EH (cell line): ENCODE measurements around the gene DRAXIN.

Source experiments
- DNase-seq: peaks from one replicate; pipeline ENCODE4 v3.0.0-alpha.2; 2015; ENCODE audit warnings: low read depth

Gene DRAXIN

GRCh38 chr1:11712285-11712684, 20.8 kb downstream of the DRAXIN start:
- no peak for DNase-seq

GRCh38 chr1:11713095-11713494, 21.6 kb downstream of the DRAXIN start:
- DNase-seq, result no peak

GRCh38 chr1:11714831-11715575, 23.5 kb downstream of the DRAXIN start:
- DNase-seq, result no peak

- peak; percentile 61 for DNase-seq
These were observed 28.0 kb downstream of the DRAXIN start for GRCh38 chr1:11719313-11720032.

- DNase-seq, result no peak
These were observed 28.5 kb downstream of the DRAXIN start for GRCh38 chr1:11720033-11720376.

- DNase-seq, result no peak
These were observed 29.0 kb downstream of the DRAXIN start for GRCh38 chr1:11720525-11720924.

- DNase-seq, result no peak
These were observed 29.8 kb downstream of the DRAXIN start for GRCh38 chr1:11721311-11721710.

GRCh38 chr1:11722538-11722937, 31.0 kb downstream of the DRAXIN start:
- DNase-seq, result no peak

- no peak for DNase-seq
These were observed 34.1 kb downstream of the DRAXIN start for GRCh38 chr1:11725616-11726015.

- no peak for DNase-seq
These were observed 35.6 kb downstream of the DRAXIN start for GRCh38 chr1:11727119-11727518.

GRCh38 chr1:11728126-11728806, 36.8 kb downstream of the DRAXIN start:
- no peak for DNase-seq

- DNase-seq, result no peak
These were observed 37.6 kb downstream of the DRAXIN start for GRCh38 chr1:11729155-11729497.

GRCh38 chr1:11729498-11730428, 38.3 kb downstream of the DRAXIN start:
- DNase-seq, result no peak

- DNase-seq, result peak; percentile 69
These were observed 39.0 kb downstream of the DRAXIN start for GRCh38 chr1:11730429-11730891.

- DNase-seq, result peak; percentile 46
These were observed 40.3 kb downstream of the DRAXIN start for GRCh38 chr1:11731691-11732283.

- DNase-seq, result no peak
These were observed 41.8 kb downstream of the DRAXIN start for GRCh38 chr1:11733306-11733705.

- no peak for DNase-seq
These were observed 44.0 kb downstream of the DRAXIN start for GRCh38 chr1:11735531-11735853.

GRCh38 chr1:11735854-11736745, 44.6 kb downstream of the DRAXIN start, which contains the start of gene AGTRAP:
AGTRAP (plus strand) TSS chr1:11736136; CDS start chr1:11736209, 73 bp downstream.
- peak; percentile 91 for DNase-seq

GRCh38 chr1:11736746-11737639, 45.5 kb downstream of the DRAXIN start:
- peak; percentile 74 for DNase-seq
